ENCODE results near the gene TELO2.

- TF ChIP-seq, protein P1, sequence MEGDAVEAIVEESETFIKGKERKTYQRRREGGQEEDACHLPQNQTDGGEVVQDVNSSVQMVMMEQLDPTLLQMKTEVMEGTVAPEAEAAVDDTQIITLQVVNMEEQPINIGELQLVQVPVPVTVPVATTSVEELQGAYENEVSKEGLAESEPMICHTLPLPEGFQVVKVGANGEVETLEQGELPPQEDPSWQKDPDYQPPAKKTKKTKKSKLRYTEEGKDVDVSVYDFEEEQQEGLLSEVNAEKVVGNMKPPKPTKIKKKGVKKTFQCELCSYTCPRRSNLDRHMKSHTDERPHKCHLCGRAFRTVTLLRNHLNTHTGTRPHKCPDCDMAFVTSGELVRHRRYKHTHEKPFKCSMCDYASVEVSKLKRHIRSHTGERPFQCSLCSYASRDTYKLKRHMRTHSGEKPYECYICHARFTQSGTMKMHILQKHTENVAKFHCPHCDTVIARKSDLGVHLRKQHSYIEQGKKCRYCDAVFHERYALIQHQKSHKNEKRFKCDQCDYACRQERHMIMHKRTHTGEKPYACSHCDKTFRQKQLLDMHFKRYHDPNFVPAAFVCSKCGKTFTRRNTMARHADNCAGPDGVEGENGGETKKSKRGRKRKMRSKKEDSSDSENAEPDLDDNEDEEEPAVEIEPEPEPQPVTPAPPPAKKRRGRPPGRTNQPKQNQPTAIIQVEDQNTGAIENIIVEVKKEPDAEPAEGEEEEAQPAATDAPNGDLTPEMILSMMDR (IDR thresholded peaks at IDR 0.05) = no peak
- no peak for TF ChIP-seq POLR2A (IDR thresholded peaks at IDR 0.05)
Measured at GRCh38 chr16:1531638-1531910, 38.4 kb downstream of the TELO2 start.
